Stimulated activated CD8-positive, alpha-beta memory T cell treated with anti-CD3 and anti-CD28 coated beads, Interleukin-7, amount 100 ng/mL, for 48 hours (primary cell): ENCODE results near the gene IL23A.
"Not testable (repeated sequence)": the region's sequence is repeated elsewhere in the genome, so short reads cannot be mapped to it uniquely, and the experiment has no call there.

Experiments
- DNase-seq, 2 donors: peaks; one replicate each; pipeline ENCODE4 v3.0.0-alpha.2; 2020; ENCODE audit warnings: low read depth in 1 of 2; ENCODE audit errors: extremely low read depth in 1 of 2

The IL23A gene

DNA sequence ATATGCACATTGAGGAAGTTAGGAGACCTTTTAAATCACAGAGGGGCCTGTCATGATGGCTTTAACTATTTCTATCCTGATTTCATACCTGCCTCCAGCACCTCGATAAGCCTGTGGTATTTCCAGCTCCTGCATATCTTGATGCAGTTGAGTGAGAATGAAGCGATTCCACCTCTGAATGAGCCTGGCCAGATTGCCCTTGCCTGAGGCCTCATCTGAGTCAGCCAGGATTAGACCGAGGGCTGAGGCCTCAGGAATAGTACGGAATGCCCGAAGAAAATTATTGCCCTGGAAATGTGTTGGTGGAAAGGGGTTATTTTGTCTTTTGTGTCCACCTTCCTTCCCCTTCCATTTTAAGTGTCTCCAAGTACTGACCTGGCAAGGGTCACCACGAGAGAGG, 14.5 kb upstream of the IL23A start:
- DNase-seq, result no peak

DNA sequence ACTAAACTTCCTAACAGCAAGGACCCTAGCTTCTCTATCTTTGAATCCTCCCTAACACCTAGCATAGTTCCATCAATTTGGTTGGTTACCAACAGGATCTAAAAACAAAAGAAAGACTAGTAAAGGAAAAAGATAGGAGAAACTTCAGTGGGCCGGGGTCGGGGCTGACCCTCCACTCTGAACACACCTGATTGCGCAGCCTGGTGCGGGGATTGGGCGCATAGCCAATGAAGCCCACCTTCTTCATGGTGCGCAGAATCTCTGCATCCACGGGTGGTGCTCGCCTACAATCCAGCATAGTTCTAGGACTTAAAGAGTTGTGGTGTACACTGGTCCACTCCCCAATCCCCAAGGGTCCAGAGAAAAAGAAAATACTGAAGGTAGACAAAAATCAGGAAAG, 12.6 kb upstream of the IL23A start:
- DNase-seq, result no peak

- DNase-seq, result no peak
Observed at GRCh38 chr12:56326533-56326932, 12.2 kb upstream of the IL23A start.

- no peak for DNase-seq
Observed at GRCh38 chr12:56330936-56331490, 7.7 kb upstream of the IL23A start.

GRCh38 chr12:56332512-56333196, 6.0 kb upstream of the IL23A start:
- DNase-seq, result no peak

DNA sequence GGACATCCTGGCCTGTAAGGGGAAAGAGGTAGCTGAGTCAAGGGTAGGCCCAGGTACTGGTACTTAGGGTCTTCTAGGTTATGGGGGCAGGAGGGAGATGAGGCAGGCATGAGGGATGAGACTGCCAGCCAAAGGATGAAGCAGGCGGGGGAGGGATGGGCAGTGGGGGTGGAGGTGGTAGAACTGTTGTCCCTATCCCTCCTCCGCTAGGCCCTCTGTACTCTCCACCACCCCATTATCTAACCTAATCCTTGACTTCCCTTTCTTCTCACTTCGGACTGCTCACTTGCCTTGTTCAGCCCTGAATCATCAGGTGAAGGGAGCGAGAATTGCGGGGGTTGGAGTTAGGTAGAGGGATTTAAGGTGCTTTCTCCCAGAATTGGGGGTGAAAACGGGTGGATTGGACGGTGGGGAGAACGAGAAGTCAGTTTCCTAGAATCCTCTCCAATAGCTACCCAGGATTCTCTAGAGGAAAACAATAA, 5.4 kb upstream of the IL23A start:
- no peak for DNase-seq

- DNase-seq, result peak; percentile 87 to 94
Observed at GRCh38 chr12:56333679-56334489, 4.8 kb upstream of the IL23A start, which contains the start of gene PAN2. Gene PAN2, minus strand, starts transcription at chr12:56334000. Its CDS starts 906 bp downstream, at chr12:56333094.

DNA sequence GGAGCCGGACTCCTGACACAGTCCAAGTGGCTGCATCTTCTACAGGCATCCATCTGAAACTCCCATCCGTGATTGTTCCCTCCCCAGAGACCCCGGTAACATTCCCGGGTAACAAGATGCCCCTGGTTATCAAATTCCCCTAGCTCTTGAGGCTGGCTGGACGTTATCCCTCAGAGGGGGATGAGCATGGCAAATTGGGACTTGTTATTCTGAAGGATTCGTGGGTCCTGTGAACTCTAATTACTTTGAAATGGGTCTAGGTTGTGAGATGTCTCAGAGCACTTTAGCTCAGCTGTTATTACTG, 4.2 kb upstream of the IL23A start:
- DNase-seq, result no peak

DNA sequence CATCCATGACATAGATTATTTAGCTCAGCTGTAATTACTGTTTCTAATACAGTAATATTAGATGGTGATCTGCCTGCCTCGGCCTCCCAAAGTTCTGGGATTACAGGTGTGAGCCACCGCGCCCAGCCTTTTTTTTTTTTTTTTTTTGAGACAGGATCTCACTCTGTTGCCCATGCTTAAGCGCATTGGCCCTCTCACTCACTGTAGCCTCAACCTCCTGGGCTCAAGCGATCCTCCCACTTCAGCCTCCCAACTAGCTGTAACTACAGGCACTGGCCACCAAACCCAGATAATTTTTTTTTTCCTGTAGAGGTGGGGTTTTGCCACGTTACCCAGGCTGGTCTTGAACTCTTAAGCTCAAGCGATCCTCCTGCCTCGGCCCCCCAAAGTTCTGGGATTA, 3.2 kb upstream of the IL23A start:
- DNase-seq, result not testable (repeated sequence)

GRCh38 chr12:56336361-56337167, 2.1 kb upstream of the IL23A start:
- DNase-seq, result no peak

DNA sequence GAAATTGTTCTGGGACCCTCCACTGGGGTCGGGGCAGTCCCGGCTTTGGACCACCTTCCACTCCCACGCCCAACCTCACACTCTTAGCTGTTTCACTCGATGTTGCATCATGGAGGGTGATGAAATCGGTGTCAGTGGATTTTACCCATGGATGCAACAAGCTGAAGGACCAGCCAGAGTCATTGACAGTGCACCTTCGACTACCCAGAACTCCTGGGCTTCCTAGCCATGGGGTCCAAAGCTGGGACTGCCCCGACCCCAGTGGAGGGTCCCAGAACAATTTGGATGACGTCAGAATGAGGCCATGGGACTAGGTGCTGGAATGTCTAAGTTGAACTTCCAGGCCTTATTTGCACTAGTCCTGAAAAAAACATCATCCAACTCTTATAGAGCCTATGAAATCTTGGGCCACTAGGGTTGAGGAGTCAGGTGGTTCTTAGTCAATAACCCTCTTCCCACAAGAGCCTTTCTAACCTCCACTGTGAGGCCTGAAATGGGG, 882 bp upstream of the IL23A start:
- DNase-seq, result no peak

DNA sequence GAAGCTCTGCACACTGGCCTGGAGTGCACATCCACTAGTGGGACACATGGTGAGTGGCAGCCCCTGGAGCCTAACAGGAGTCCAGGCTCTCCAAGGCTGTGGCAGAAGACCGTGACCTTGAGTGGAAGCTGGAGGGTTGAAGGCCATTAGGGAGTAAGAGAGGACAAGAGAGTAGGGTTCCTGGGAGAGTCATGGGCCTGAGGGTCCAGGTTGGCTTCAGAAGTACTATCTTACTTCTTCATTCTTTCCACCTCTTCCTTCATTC, 406 bp downstream of the IL23A start:
- no peak for DNase-seq

DNA sequence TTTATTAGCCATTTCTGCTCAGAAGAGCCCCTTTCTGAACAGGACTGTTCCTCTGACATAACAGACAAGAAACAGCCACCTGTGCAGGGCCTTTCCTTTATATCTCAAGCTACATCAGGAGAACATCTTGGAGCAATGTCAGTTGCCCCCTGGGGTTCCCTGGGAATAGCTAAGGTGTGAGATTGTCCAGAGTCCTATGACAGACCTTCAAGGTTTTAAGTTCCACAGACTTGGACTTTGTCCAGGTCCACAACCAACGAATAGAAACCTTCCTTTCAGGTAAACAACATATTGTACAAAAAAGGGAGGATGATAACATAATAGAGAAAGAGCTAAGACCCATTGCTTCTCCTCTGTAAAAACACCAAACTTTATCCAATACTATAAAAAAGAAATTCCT, 2.9 kb downstream of the IL23A start:
- no peak for DNase-seq

GRCh38 chr12:56342290-56342689, 3.6 kb downstream of the IL23A start:
- DNase-seq, result not testable (repeated sequence)

DNA sequence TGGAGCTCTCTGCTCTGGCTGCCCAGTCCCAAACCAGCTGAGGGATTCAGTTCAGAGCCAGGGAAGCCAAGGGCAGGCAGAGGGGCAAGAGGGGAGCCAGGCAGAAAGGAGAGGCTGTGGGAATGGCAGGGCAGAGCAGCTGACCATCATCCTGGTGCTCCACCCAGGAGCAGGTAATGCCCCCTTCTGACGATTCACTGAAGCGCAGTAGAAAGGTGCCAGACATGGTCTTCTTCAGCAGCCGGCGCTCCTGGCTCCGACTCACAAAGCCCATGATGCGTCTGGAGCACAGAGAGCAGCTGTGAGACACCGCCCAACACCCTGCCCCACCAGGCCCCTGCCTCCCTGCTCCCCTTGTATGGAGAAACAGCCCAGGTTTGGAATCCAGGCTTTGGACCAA, 8.0 kb downstream of the IL23A start:
- DNase-seq, result peak in 1 of 2 donors; percentile 11

DNA sequence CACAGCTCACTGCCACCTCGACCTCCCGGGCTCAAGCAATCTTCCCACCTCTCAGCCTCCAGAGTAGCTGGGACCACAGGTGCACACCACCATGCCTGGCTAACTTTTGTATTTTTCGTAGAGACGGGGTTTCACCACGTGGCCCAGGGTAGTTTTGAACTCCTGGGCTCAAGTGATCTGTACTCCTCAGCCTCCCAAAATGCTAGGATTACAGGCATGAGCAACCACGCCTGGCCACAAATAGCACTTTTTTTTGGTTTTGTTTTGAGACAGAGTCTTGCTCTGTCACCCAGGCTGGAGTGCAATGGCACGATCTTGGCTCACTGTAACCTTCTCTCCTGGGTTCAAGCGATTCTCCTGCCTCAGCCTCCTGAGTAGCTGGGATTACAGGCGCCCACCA, 8.6 kb downstream of the IL23A start:
- not testable (repeated sequence) for DNase-seq

GRCh38 chr12:56348776-56349175, 10.1 kb downstream of the IL23A start:
- no peak for DNase-seq

GRCh38 chr12:56350662-56351061, 12.0 kb downstream of the IL23A start:
- no peak for DNase-seq

GRCh38 chr12:56351325-56351724, 12.6 kb downstream of the IL23A start:
- DNase-seq, result no peak

DNA sequence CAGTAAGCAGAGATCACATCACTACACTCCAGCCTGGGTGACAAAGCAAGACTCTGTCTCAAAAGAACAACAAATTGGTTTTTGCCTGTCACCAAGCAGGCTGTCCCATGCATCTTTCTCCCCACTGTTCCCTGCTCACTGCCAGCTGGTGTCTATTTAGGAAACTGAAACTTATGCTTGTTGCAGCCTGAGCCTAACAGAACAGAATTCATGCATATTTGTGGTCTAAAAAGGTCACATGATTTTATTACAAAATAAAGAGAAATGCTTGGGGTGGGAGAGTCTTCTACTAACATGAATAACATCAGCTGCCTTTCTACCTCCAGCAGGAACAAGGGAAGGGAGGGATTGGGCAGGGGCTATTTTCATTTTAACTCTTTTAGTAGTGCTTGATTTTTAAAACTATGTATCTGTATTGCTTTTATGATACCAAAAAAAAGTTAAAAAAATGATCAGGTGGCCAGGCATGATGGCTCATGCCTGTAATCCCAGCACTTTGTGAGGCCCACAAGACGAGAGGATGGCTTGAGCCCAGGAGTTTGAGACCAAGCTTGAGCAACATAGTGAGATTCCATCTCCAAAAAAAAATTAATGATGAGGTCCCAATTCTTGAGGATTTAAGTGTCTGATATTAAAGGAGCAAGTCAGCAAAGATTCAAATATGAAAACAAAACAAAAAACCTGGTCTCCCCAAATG, 20.3 kb downstream of the IL23A start:
- no peak for DNase-seq
